Dendritic cell treated with granulocyte-macrophage colony-stimulating factor and Interleukin-4, amounts not matched to agents 40 ng/mL and 50 ng/mL, for 4 days (primary cell): ENCODE measurements around the gene CD36.
"Not testable (repeated sequence)": the region's sequence is repeated elsewhere in the genome, so short reads cannot be mapped to it uniquely, and the experiment has no call there.

Source experiments
- H3K27ac Mint-ChIP-seq: one replicate; pipeline ENCODE4 v1.8.0; 2022; ENCODE audit warnings: mild to moderate bottlenecking, mixed read lengths
- H3K27me3 Mint-ChIP-seq: one replicate; pipeline ENCODE4 v1.8.0; 2022; ENCODE audit warnings: mild to moderate bottlenecking, mixed read lengths
- H3K36me3 Mint-ChIP-seq: one replicate; pipeline ENCODE4 v1.8.0; 2022; ENCODE audit warnings: low read depth, mixed read lengths
- H3K4me1 Mint-ChIP-seq: one replicate; pipeline ENCODE4 v1.8.0; 2022; ENCODE audit warnings: low read depth, mixed read lengths
- H3K4me3 Mint-ChIP-seq: one replicate; pipeline ENCODE4 v1.8.0; 2022; ENCODE audit warnings: mild to moderate bottlenecking, moderate library complexity, mixed read lengths
- H3K9me3 Mint-ChIP-seq: one replicate; pipeline ENCODE4 v1.8.0; 2022; ENCODE audit warnings: mixed read lengths
- intact Hi-C: fragments of 100-400 bp; cut with micrococcal nuclease; formaldehyde crosslinking; loops from one replicate; pipeline ENCODE4 v1.15.0; 2022

Gene CD36

DNA sequence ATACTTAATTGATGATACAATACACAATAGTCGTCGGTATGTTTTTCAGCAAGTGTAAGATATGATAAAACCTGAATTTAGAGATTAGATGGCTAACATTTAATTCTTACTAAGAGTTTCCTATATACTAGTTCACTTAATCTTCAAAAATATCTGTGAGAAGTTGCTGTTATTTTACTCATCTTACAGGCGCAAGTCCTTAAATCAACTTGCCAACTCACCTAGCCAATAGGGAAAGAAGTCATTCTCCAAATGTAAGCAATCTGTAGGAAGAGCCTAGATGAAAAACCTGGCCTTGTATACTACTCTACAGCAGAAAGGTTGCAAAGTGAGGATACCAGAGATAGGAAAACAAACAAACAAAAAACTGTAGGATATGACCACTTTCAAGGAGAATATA lies 10.6 kb downstream of the CD36 start:
- Mint-ChIP-seq H3K36me3 (peaks cover 61% of the 10 kb centered on the region), H3K27me3 (no peaks in the 10 kb centered on the region), H3K9me3 (no peaks in the 10 kb centered on the region), H3K4me1 (peaks cover 27% of the 10 kb centered on the region), H3K27ac (no peak overlapping the region), H3K4me3 (no peak overlapping the region)
- intact Hi-C loops: loop anchor here (10.0 kb wide), 1 partner anchor 134 kb away; the partner anchor contains the start of gene GNAT3

- Mint-ChIP-seq H3K9me3 (no peaks in the 10 kb centered on the region), H3K36me3 (peaks cover 70% of the 10 kb centered on the region), H3K27ac (no peak overlapping the region), H3K4me3 (no peak overlapping the region), H3K27me3 (no peaks in the 10 kb centered on the region), H3K4me1 (peaks cover 27% of the 10 kb centered on the region)
- intact Hi-C loops: no loop called here
These were observed 11.6 kb downstream of the CD36 start for GRCh38 chr7:80650030-80650429.

GRCh38 chr7:80651471-80651870 lies 13.0 kb downstream of the CD36 start:
- Mint-ChIP-seq H3K27ac (no peak overlapping the region), H3K4me3 (no peak overlapping the region), H3K27me3 (no peaks in the 10 kb centered on the region), H3K4me1 (peaks cover 24% of the 10 kb centered on the region), H3K9me3 (no peaks in the 10 kb centered on the region), H3K36me3 (peaks cover 77% of the 10 kb centered on the region)
- intact Hi-C loops: no loop called here

DNA sequence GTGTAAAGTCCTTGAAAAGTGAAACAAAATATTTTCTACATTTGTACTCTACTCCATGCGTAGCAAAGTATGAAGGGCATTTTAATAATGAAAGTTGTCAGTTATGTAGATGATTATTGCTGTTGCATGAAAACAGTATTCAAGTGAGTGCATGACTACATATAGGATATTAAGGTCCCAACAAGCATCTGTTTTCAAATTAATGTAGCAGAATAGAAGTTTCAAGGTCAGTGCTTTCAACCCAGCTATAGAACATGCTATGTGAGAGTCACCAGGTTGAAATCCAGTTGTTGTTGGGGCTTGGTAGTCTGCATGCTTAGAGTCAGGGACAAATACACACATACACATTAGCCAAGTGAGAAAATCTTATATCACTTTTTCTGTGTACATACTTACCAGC lies 14.8 kb downstream of the CD36 start:
- no peak overlapping the region for H3K27ac Mint-ChIP-seq
- peaks cover 19% of the 10 kb centered on the region for H3K4me1 Mint-ChIP-seq
- no peaks in the 10 kb centered on the region for H3K27me3 Mint-ChIP-seq
- intact Hi-C loops: no loop called here
- no peaks in the 10 kb centered on the region for H3K9me3 Mint-ChIP-seq
- H3K4me3 Mint-ChIP-seq: no peak overlapping the region
- peaks cover 61% of the 10 kb centered on the region for H3K36me3 Mint-ChIP-seq

DNA sequence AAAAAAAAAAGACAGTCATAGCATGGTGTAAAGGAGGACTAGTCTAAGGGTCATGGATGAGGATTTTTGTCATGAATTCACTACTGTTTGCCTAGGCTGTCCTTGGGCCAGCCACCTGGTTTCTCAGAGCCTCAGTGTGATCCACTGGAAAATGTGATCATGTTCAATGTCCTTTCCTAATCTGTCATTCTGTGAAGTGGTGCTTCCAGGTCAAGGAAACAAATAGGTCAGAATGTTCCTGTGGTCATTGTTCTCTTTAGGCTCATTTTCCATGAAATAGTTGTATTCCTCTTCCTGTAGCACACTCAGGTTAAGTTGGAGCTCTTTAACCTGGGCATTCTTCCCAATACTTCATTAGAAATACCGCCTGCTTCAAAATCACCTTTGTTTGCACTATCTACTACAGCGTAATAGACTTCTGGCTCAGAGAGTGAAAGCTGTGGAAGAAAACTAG lies 16.5 kb downstream of the CD36 start:
- Mint-ChIP-seq H3K4me3 (no peak overlapping the region), H3K36me3 (peaks cover 45% of the 10 kb centered on the region), H3K27ac (no peak overlapping the region), H3K27me3 (no peaks in the 10 kb centered on the region), H3K9me3 (no peaks in the 10 kb centered on the region), H3K4me1 (peaks cover 5% of the 10 kb centered on the region)
- intact Hi-C loops: no loop called here

- Mint-ChIP-seq H3K27ac (no peak overlapping the region), H3K27me3 (no peaks in the 10 kb centered on the region), H3K36me3 (peaks cover 50% of the 10 kb centered on the region), H3K9me3 (no peaks in the 10 kb centered on the region), H3K4me1 (peaks cover 4% of the 10 kb centered on the region), H3K4me3 (no peak overlapping the region)
- intact Hi-C loops: no loop called here
These were observed 17.6 kb downstream of the CD36 start for GRCh38 chr7:80656029-80656428.

GRCh38 chr7:80659120-80660055 lies 20.9 kb downstream of the CD36 start:
- peaks cover 4% of the 10 kb centered on the region for H3K4me1 Mint-ChIP-seq
- no peaks in the 10 kb centered on the region for H3K27me3 Mint-ChIP-seq
- intact Hi-C loops: loop anchor here (1.0 kb wide), 2 partner anchors 231 to 599 kb away; no protein-coding TSS in a partner anchor
- peaks cover 55% of the 10 kb centered on the region for H3K36me3 Mint-ChIP-seq
- H3K4me3 Mint-ChIP-seq: no peak overlapping the region
- no peak overlapping the region for H3K27ac Mint-ChIP-seq
- no peaks in the 10 kb centered on the region for H3K9me3 Mint-ChIP-seq

DNA sequence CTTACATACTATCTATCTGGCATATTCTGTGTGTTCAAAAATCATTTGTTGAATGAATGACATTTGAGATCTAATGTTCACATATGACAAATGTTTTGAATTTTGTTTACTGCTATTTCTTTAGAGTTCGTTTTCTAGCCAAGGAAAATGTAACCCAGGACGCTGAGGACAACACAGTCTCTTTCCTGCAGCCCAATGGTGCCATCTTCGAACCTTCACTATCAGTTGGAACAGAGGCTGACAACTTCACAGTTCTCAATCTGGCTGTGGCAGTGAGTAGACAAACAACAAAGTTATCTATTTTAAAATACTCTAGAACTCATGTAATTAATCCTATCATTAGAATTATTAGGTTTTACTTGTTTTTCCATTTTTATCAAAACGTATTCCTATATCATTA lies 22.5 kb downstream of the CD36 start:
- H3K9me3 Mint-ChIP-seq: no peaks in the 10 kb centered on the region
- no peak overlapping the region for H3K4me3 Mint-ChIP-seq
- peaks cover 45% of the 10 kb centered on the region for H3K36me3 Mint-ChIP-seq
- H3K27me3 Mint-ChIP-seq: no peaks in the 10 kb centered on the region
- intact Hi-C loops: no loop called here
- H3K27ac Mint-ChIP-seq: no peak overlapping the region
- H3K4me1 Mint-ChIP-seq: peaks cover 4% of the 10 kb centered on the region

- no peaks in the 10 kb centered on the region for H3K27me3 Mint-ChIP-seq
- H3K27ac Mint-ChIP-seq: no peak overlapping the region
- H3K4me1 Mint-ChIP-seq: no peaks in the 10 kb centered on the region
- intact Hi-C loops: no loop called here
- peaks cover 45% of the 10 kb centered on the region for H3K36me3 Mint-ChIP-seq
- no peak overlapping the region for H3K4me3 Mint-ChIP-seq
- no peaks in the 10 kb centered on the region for H3K9me3 Mint-ChIP-seq
These were observed 23.3 kb downstream of the CD36 start for GRCh38 chr7:80661729-80662128.

DNA sequence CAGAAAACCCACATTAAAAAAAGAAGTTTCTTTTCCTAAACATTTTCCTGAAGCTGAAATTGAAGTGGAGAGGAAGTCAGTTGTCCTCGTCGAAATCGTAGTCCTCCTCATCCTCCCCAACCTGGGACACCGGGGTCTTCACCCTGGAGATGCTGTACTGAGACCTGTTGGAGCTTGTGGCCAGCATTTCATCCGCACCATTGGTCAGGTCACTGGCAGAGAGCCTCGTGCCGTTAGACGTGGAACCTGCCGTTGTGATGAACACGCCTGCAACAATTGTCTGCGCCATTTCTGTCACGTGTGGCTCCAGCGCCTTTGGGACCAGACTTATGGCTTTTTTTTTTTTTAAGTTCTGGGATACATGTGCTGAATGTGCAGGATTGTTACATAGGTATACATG lies 23.8 kb downstream of the CD36 start:
- no peak overlapping the region for H3K27ac Mint-ChIP-seq

GRCh38 chr7:80665526-80665925 lies 27.1 kb downstream of the CD36 start:
- Mint-ChIP-seq H3K4me1 (no peaks in the 10 kb centered on the region), H3K4me3 (no peak overlapping the region), H3K27me3 (no peaks in the 10 kb centered on the region), H3K9me3 (no peaks in the 10 kb centered on the region), H3K27ac (no peak overlapping the region), H3K36me3 (peaks cover 72% of the 10 kb centered on the region)
- intact Hi-C loops: no loop called here

More for the DNA sequence above, 23.8 kb downstream of the CD36 start:
- Mint-ChIP-seq H3K4me1 (no peaks in the 10 kb centered on the region), H3K9me3 (no peaks in the 10 kb centered on the region), H3K27me3 (no peaks in the 10 kb centered on the region), H3K36me3 (peaks cover 50% of the 10 kb centered on the region), H3K4me3 (no peak overlapping the region)
- intact Hi-C loops: no loop called here

GRCh38 chr7:80666376-80666775 lies 27.9 kb downstream of the CD36 start:
- intact Hi-C loops: no loop called here
- Mint-ChIP-seq H3K9me3 (no peaks in the 10 kb centered on the region), H3K36me3 (peaks cover 70% of the 10 kb centered on the region), H3K27ac (no peak overlapping the region), H3K4me1 (no peaks in the 10 kb centered on the region), H3K27me3 (no peaks in the 10 kb centered on the region), H3K4me3 (no peak overlapping the region)

- H3K36me3 Mint-ChIP-seq: peaks cover 63% of the 10 kb centered on the region
- H3K27me3 Mint-ChIP-seq, intact Hi-C loops, H3K27ac Mint-ChIP-seq, H3K4me1 Mint-ChIP-seq, H3K9me3 Mint-ChIP-seq, H3K4me3 Mint-ChIP-seq: not testable (repeated sequence)
These were observed 30.9 kb downstream of the CD36 start for GRCh38 chr7:80669367-80669766.

DNA sequence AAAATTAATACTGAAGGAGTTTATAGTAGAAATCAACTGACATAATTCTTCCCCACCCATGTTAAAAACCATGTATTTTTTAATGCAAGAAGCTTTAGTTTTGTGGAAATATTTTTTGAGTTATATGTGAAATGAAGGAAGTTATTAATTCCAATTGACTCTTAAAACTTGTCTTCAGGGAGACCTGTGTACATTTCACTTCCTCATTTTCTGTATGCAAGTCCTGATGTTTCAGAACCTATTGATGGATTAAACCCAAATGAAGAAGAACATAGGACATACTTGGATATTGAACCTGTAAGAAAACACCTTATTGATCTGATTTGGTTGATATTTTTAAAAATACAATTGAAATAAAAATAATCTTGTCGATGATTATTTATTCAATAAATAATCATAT lies 33.3 kb downstream of the CD36 start:
- Mint-ChIP-seq H3K4me3 (no peak overlapping the region), H3K27ac (no peak overlapping the region), H3K27me3 (no peaks in the 10 kb centered on the region), H3K36me3 (peaks cover 72% of the 10 kb centered on the region), H3K9me3 (no peaks in the 10 kb centered on the region), H3K4me1 (no peaks in the 10 kb centered on the region)
- intact Hi-C loops: no loop called here

DNA sequence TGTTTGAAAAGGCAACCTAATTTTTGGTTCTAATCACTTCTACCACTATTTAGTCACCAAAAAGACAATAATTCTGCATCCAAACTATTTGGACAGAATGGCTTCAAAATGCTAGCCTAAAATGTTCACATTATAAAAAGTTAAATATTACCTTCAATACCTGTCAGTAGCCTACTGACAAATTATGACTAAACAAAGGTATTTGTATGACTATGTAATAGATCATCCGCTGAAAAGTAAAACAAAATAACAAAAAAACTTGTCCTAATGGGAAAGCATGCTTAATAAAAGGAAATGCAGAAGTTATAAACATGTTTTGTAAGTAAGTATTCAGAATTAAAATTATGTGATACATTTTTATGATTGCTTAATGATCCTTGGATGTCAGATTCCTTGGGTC lies 36.6 kb downstream of the CD36 start:
- H3K27ac Mint-ChIP-seq: no peak overlapping the region
- intact Hi-C loops: no loop called here
- H3K27me3 Mint-ChIP-seq: no peaks in the 10 kb centered on the region
- no peaks in the 10 kb centered on the region for H3K9me3 Mint-ChIP-seq
- peaks cover 4% of the 10 kb centered on the region for H3K4me1 Mint-ChIP-seq
- peaks cover 63% of the 10 kb centered on the region for H3K36me3 Mint-ChIP-seq
- no peak overlapping the region for H3K4me3 Mint-ChIP-seq
